HG03025 (cell line): ENCODE results near the gene PDZRN4.
A peak's percentile ranks its signal among the peaks of the same experiment; 100 is the strongest.
"Not testable (repeated sequence)": the region's sequence is repeated elsewhere in the genome, so short reads cannot be mapped to it uniquely, and the experiment has no call there.

Experiments used
- ATAC-seq: cut with Tn5 transposase; IDR thresholded peaks from one replicate; pipeline ENCODE4 v1.9.1; 2021; ENCODE audit warnings: mild to moderate bottlenecking, moderate library complexity; ENCODE audit not compliant: unreplicated experiment, low FRiP score

Gene PDZRN4

DNA sequence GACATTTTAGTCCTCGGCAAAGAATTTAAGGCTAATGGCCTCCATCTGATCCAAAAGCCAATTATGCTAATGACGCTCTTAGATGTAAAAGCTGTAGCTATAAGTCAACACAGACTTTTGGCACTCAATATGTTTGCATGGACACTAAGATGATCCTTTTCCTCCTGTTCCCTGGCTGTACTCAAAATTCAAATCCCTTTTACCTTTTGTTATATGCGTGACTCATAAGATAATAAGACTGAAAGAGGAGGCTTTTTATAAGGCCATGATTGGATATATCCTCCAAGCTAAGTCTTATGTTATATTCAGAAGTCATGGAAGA, 89.8 kb downstream of the PDZRN4 start:
- no peak for ATAC-seq

DNA sequence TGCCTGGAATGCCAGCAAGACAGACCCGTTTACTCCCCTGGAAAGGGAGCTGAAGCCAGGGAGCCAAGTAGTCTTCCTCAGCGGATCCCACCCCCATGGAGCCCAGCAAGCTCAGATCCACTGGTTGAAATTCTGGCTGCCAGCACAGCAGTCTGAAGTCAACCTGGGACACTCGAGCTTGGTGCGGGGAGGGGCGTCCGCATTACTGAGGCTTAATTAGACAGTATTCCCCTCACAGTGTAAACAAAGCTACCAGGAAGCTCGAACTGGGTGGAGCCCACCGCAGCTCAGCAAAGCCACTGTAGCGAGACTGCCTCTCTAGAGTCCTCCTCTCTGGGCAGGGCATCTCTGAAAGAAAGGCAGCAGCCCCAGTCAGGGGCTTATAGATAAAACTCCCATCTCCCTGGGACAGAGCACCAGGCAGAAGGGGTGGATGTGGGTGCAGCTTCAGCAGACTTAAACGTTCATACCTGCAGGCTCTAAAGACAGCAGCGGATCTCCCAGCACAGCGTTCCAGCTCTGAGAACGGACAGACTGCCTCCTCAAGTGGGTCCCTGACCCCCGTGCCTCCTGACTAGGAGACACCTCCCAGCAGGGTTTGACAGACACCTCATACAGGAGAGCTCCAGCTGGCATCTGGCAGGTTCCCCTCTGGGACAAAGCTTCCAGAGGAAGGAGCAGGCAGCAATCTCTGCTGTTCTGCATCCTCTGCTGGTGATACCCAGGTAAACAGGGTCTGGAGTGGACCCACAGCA, 92.4 kb downstream of the PDZRN4 start:
- ATAC-seq, result not testable (repeated sequence)

- not testable (repeated sequence) for ATAC-seq
Measured at GRCh38 chr12:41285470-41285869, 97.3 kb downstream of the PDZRN4 start.

- no peak for ATAC-seq
Measured at GRCh38 chr12:41286426-41286825, 98.3 kb downstream of the PDZRN4 start.

- peak; percentile 57 for ATAC-seq
Measured at GRCh38 chr12:41287500-41288141, 99.5 kb downstream of the PDZRN4 start.

DNA sequence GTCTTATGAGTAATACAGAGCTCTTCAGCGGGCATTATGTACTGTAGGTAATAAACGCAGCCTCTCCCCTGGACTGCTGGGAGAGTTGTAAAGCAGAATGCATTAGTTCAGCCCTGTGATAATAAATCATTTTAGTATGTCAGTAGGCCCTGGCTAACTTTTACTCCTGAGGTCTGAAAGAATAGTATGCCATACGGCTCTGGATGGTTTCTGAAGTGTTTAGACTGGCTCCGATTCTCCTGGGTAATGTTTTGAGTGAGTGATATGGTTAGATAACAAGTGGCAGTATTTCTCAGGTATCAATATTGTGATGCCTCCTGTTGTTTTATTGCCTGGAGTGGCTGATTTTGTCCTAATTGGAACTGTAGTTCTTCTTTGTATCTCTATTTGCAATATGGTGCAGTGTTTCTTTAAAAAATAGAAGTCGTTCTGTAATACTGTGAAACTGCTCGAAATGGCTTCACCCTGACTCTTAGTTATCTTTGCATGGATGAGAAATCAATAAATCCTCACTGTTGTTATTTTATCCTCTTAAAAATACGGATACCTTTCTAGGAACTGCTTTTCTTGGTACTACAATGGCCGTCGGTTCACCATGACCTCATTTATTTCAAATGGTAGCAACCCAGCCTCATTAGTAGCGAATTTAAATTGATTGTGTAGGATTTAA, 100.2 kb downstream of the PDZRN4 start:
- no peak for ATAC-seq

DNA sequence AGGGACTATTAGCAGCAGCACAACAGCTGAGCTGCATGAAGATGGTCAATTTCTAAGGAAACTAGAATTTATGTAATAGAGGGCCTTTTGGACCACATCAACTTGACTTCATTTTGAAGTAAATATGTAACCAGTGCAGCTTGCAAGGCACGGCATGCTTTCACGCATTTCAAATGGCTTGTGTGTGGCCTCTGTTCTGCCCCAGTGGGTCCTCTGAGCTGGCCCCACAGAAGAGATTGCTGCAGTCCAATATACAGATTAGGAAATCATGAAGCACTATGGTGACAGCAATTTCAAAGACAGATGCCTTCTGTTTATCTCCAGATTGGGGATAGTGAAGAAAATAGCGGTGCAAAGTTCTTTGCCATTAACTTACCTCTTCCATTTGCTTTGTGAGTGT, 101.4 kb downstream of the PDZRN4 start:
- no peak for ATAC-seq

DNA sequence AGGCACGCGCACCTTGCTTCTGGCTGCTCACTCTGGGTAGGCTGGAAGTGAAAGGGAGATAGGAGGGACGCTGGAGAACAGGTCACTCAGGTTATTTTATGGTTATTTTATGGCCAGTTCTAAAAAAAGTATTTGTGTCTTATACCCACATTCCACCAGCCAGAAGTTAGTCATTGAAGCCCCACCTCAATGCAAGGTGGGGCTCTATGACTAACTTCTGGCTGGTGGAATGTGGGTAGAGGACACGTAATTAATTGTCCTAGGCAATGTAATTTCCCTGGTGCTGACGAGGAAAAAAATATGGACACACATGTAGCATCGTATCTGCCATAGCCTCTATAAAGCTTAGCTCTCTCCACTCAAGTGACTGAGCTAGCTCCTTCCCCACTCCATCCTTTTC, 104.9 kb downstream of the PDZRN4 start:
- ATAC-seq, result no peak

- ATAC-seq, result no peak
Measured at GRCh38 chr12:41293461-41293860, 105.3 kb downstream of the PDZRN4 start.

DNA sequence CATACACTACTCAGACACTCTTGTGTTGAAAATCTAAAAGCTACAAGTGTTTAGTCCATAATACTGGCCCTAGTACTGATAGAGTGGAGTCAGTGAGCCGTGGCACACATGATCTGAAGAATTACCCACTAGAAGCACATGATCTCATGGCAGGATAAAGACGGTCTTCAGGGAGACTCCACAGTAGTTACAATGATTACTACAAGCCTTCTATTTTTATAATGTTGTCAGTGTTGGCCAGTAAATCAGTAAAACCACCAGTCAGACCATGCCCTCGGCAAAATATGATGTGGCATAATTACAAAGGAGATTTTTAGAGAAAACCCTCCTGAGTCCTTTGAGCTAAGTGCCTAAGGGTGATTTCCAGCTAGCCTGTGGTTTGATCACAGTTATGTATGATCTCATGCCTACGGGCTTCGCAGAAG, 114.9 kb downstream of the PDZRN4 start:
- no peak for ATAC-seq

- ATAC-seq, result no peak
Measured at GRCh38 chr12:41304526-41304925, 116.4 kb downstream of the PDZRN4 start.

DNA sequence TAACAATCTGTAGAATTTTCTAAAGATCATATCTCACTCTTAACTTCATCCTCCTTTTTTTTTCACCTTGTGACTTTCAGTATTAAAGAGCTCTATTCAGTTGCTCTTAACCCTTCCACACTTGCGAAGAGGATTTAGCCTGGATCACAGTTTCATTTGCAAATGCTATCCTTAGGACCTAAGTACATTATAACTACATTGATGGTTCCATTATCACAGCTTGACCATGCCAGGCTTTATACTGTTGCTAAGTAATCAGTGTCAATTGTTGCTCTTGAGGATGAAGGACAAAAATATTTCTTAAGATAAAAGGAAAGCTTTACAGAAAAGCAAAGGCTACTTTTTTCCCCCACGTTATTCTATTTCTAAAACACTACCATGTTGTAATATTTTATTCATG, 122.2 kb downstream of the PDZRN4 start:
- ATAC-seq, result no peak

DNA sequence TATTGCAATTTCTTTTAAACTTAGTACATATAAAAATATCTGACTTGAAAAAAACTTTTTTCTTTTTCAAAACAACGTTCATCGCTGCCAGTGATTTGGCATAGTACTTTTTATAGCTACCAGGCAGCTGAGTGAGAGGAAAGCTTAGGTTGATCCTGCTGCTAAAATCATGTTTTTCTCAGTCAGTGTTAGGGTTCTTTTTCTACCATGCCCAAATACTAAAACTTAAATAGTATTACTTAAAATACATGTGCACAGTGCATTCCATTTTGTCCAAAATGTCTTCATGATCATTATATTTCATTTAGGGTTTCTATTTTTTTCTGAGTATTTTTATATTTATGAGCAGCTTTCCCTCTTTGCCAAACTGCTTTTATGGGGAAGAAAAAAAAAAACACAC, 123.8 kb downstream of the PDZRN4 start:
- ATAC-seq, result no peak

DNA sequence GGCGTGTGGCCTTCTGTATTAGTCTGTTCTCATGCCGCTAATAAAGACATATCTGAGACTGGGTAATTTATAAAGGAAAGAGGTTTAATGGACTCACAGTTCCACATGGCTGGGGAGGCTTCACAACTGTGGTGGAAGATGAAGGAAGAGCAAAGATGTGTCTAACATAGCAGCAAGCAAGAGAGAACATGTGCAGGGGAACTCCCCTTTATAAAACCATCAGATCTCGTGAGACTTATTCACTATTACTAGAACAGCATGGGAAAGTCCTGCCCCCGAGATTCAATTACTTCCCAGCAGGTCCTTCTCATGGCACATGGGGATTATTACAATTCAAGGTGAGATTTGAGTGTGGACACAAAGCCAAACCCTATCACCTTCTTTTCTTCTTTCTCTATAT, 124.3 kb downstream of the PDZRN4 start:
- not testable (repeated sequence) for ATAC-seq

DNA sequence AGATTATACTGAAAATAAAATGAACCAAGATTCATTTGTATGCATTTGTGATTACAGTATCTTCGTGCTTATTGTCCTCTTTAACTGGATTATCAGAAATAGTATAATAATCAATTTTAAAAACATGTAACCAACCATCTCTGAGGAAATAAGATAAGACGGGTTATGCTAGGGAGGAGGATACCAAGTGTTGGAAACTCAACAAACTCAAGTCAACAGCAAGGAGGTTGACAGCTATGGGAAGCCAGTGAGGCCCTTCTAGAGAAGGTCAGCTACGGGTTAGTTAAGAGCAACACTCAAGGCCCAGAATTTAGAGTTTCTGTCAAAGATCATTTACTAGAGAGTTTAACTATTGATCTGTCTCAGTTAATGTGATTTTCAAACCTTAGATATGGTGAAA, 137.2 kb downstream of the PDZRN4 start:
- ATAC-seq, result no peak

DNA sequence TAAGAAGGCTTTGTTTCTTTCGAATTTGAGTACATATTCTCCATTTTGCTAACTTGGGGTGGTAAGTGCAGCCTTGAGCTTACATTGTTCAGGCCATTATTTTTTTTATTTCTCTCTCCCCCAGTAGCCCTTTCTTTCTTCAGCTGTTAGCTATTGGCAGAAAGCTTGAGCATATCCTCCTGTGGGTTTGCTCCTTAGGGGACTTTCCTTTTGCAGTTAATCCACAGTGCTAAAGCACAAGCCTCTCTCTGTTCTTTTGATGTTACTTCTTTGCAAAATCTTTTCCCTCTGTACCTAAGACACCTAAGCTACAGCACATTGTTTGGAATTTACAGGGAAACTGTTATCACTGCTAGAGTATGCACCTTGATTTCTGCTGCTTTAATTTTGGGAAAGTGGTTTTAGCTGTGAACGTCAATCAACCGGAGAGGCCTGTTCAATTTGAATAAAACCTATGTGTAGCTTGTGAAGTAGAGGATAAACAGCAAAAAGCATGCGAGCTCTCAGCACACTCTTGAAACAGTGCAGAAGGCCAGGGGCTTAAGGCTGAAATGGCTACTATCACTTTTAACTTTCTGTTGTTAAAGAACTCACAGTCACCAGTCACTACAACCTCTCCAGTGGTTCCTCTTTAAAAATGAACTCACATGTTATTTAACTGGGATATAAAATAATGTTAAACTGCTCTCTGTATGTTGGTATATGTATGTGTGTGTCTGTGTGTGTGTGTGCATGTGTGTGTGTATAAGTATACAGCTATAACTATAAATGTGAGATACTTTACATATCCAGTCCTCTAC, 139.2 kb downstream of the PDZRN4 start:
- no peak for ATAC-seq

DNA sequence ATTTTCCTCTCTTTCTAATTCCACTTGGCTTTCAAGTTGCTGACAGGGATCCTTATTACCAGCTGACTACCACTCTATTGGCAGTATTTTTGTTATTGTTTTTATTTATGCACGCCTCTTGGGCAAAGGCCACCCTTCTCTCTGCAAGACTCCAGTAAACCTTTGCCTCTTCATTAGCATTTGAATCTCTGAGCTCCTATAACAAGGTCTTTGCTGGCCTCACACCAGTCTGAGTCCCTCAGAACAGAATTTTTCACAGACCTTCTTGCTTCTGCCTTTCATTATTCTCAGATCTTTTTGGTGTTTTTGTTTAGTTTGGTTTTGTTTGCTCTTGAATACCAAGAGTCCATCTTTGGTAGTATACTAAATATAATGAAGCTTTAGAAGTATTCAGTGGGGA, 145.9 kb downstream of the PDZRN4 start:
- ATAC-seq, result no peak

GRCh38 chr12:41334390-41334789, 146.3 kb downstream of the PDZRN4 start:
- ATAC-seq, result no peak

GRCh38 chr12:41336041-41336549, 148.0 kb downstream of the PDZRN4 start:
- ATAC-seq, result no peak

DNA sequence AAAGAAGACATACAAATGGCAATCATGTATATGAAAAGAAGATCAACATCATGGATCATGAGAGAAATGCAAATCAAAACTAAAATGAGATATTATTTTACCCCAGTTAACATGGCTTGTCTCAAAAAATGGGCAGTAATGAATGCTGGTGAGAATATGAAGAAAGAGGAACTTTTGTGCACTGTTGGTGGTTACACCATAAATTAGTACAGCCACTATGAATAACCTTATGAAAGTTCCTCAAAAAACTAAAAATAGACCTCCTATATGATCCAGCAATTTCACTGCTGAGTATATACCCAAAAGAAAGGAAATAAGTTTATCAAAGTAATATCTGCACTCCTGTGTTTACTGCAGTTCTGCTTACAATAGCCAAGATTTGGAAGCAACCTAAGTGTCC, 151.7 kb downstream of the PDZRN4 start:
- ATAC-seq, result no peak
